ENCODE data around the gene SLC12A1.
A peak's percentile ranks its signal among the peaks of the same experiment; 100 is the strongest.

DNA sequence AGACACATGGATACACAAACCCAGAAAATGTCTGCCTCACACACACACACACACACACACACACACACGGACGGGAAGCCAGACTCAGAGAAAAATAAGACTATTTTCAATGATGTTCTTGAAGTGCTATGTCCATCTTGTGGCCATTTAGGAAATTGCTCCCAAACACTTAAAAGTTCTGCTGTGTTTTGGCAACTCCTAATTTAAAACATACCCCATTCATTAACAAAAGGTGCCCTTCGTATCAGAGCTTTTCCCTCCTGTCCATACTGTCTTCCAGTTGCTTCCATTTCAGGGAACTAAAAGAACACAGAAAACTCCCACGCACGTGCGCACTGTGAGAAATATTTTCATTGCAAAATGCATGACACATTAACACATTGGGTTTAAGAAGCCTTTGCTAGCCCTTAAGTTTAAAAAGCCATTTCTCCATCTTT, 44.6 kb downstream of the SLC12A1 start:
- peak in 3 of 4 experiments; percentile 58 to 71 (median 66) for TF ChIP-seq CTCF (IDR thresholded peaks at IDR 0.05)
- TF ChIP-seq POLR2AphosphoS5 (IDR thresholded peaks at IDR 0.05) = no peak
